Myocyte (in vitro differentiated cells): ENCODE measurements around the gene UNC45A. TPM values are rescaled to one million over a fixed set of nuclear protein-coding genes. Genes with fewer than 3 reads are reported as not detected.
"Not testable (repeated sequence)": the region's sequence is repeated elsewhere in the genome, so short reads cannot be mapped to it uniquely, and the experiment has no call there.

Source experiments
- DNase-seq: peaks from one replicate; pipeline ENCODE4 v3.0.0-alpha.2; 2012; ENCODE audit warnings: low read depth
- total RNA-seq: library from RNA; depleted of rRNA; stranded (reverse); fragments of >200 nt; gene quantifications from 2 replicates; pipeline ENCODE4 v1.2.3, GENCODE V29; 2014

Gene UNC45A
- total RNA-seq, 1 donor from 2014 or later = 37.8 TPM

- peak; percentile 55 for DNase-seq
These were observed 19.2 kb upstream of the UNC45A start for GRCh38 chr15:90915808-90916440.

GRCh38 chr15:90916461-90916860 lies 18.6 kb upstream of the UNC45A start:
- no peak for DNase-seq

GRCh38 chr15:90917569-90917968 lies 17.5 kb upstream of the UNC45A start:
- no peak for DNase-seq

- DNase-seq = no peak
These were observed 16.9 kb upstream of the UNC45A start for GRCh38 chr15:90918034-90918788.

DNA sequence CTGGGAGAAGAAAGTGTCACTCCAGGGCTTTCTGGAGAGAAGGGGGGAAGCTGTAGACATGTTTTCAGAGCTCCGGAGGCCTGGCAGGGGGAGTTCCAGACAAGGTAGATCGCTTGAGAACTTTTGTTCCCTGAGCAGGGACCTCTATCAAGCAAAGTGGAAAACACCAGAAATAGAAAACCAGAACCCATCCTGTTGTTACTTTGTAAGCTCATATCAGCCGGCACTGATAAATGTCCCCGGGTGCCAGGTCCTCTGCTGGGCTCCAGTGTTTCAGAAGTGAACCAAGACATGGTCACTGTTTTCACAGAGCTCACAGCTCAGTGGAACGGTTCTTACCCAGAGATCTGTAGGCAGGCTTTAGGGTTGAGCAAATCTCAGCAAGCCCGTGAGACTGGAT lies 16.2 kb upstream of the UNC45A start:
- DNase-seq = no peak

GRCh38 chr15:90921887-90922286 lies 13.2 kb upstream of the UNC45A start:
- no peak for DNase-seq

- not testable (repeated sequence) for DNase-seq
These were observed 12.3 kb upstream of the UNC45A start for GRCh38 chr15:90922712-90923322.

DNA sequence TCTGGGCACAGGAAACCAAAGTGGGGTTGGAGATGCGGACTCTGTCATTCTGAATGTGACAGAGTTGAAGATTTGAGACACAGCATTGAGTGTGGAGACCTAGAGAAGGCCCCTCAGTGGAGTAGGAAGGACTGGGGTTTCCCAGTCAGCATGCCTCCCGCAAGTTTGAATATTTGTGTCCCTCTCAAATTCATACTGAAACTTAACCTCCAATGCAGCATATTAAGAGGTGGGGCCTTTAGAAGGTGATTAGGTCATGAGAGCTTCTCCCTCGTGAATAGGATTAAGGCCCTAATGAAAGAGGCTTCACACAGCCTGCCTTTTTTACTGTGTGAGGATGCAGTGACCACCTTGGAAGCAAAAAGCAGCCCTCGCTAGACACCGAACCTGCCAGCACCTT lies 10.7 kb upstream of the UNC45A start:
- no peak for DNase-seq

DNA sequence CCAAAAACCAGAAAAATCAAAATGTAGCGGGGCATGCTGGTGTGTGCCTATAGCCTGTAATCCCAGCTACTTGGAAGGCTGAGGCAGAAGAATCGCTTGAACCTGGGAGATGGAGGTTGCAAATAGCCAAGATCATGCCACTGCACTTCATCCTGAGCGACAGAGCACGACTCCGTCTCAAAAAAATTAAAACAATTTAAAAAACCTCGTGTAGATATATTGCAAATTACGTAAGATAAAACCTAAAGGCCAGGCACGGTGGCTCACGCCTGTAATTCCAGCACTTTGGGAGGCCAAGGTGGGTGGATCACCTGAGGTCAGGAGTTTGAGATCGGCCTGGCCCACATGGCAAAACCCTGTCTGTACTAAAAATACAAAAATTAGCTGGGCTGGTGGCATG lies 8.3 kb upstream of the UNC45A start:
- not testable (repeated sequence) for DNase-seq

DNA sequence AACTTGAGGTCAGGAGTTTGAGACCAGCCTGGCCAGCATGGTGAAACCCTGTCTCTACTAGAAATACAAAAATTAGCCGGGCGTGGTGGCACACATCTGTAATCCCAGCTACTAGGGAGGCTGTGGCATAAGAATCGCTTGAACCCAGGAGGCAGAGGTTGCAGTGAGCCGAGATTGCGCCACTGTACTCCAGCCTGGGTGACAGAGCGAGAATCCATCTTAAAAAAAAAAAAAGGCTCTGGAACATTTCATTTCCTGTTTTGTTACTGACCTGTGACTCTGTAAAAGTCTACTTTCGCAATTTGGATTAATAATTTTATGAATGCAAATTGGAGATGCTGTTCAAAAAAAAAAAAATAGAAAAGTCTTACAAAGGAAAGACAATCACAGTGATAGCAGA lies 7.0 kb upstream of the UNC45A start:
- DNase-seq = not testable (repeated sequence)

GRCh38 chr15:90929246-90930019 lies 5.7 kb upstream of the UNC45A start:
- no peak for DNase-seq

GRCh38 chr15:90930861-90931574 lies 4.1 kb upstream of the UNC45A start:
- DNase-seq = no peak

- no peak for DNase-seq
These were observed 3.6 kb upstream of the UNC45A start for GRCh38 chr15:90931575-90931827.

DNA sequence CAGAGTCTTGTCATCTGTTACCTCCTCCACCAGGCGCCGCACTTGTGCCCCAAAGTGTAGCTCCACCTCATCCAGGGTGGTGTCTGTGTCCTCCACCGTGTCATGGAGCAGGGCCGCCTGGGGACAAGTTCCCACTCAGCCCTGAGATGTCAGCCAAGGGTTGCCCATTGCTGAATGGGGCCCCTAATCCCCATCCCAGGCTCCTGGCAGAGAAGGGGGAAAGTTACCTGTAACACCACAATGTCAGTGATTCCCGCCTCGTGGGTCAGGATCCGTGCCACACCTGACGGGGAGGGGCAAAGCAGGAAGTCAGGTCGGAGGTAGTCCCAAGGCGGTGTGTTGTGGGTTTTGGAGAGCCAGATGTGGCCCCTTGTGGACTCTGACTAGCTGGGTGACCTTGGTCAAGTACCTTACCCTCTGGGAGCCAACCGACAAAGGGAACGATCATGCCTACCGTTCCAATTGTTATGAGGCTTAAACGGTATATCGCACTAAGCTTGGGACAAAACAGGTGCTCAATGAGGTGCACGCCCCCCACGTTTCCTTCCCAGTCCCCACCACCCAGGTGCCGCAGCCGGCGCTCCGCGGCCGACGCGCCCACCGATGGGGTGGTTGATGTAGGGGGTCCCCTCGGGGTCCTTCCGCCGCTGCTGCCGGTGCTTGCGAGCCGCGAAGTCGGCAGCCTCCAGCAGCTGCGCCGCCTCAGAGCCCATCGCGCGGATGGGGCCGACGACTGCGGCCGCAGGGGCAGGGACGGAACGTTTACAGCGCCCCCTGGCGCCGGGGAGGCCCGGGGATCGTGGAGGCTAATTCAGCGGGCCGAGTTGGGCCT lies 3.0 kb upstream of the UNC45A start, which contains the start of gene HDDC3:
HDDC3 (minus strand) TSS at position 722 of the 832 bp plus-strand sequence; CDS start at position 713, 9 bp downstream.
- DNase-seq = peak; percentile 92

DNA sequence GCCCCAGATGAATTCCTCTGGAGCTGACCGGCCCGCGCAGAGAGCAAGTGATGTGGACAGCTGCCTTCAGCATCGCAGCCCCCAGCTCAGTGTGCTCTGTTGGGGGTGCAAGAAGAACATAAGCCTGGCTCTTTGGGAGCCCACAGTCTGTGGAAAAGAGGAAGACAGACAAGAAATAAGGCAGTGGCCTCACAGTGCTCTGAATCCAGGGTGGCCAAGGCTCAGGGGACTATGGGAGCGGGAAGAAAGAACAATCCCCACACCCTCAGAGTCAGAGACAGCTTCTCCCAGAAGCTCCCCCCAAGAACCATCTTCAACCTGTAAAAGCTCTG lies 2.5 kb upstream of the UNC45A start:
- DNase-seq = no peak

DNA sequence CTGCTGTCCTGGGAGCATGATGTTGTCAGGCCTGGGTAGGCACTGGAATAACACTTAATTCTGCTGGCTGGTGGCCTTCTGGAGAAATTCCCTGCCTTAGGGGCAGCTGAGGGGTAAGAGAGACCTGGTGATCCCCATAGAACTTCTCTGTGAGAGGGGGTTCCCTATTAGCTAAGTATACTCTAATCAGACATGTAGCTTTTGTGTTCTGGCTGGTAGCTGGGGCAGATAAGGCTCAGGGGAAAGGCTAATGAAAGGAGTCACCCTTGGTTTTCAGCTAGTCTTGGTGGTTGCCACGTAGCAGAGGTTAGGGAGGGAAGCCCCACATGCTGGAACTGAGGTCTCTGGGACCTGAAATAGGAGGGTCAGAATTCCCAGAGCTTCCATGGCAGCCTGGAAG lies 1.8 kb upstream of the UNC45A start:
- no peak for DNase-seq

GRCh38 chr15:90934256-90934948 lies 683 bp upstream of the UNC45A start:
- DNase-seq = peak; percentile 87

- no peak for DNase-seq
These were observed 1.7 kb downstream of the UNC45A start for GRCh38 chr15:90936823-90937222.

DNA sequence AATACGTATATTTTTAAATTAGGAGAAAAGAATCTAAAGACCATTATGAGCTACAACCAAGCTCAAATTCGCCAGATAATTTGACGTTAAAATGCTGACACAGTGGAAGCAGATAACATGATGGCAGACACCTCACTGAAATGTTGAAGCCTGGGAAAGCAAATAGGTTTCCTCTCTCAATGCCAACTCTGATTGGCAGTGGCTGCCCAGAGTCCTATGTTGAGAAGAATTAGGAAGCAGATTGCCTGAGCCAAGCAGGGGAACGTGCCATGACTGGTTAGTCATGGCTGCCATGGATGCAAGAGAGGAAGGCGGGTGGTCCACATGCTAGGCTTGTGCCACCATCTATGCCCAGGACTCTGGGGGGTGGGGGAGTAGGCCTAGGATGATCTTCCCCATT lies 3.2 kb downstream of the UNC45A start:
- DNase-seq = no peak

- no peak for DNase-seq
These were observed 4.7 kb downstream of the UNC45A start for GRCh38 chr15:90939756-90940155.
